T1000 (cell line): Measurements from ENCODE around the gene ERBB3.
"Not testable (repeated sequence)": the region's sequence is repeated elsewhere in the genome, so short reads cannot be mapped to it uniquely, and the experiment has no call there.

ENCODE experiments used
- DNase-seq: peaks from one replicate; lab custom pipeline; 2025; ENCODE audit warnings: mixed read lengths; lab: John Stamatoyannopoulos, UW

The ERBB3 gene

DNA sequence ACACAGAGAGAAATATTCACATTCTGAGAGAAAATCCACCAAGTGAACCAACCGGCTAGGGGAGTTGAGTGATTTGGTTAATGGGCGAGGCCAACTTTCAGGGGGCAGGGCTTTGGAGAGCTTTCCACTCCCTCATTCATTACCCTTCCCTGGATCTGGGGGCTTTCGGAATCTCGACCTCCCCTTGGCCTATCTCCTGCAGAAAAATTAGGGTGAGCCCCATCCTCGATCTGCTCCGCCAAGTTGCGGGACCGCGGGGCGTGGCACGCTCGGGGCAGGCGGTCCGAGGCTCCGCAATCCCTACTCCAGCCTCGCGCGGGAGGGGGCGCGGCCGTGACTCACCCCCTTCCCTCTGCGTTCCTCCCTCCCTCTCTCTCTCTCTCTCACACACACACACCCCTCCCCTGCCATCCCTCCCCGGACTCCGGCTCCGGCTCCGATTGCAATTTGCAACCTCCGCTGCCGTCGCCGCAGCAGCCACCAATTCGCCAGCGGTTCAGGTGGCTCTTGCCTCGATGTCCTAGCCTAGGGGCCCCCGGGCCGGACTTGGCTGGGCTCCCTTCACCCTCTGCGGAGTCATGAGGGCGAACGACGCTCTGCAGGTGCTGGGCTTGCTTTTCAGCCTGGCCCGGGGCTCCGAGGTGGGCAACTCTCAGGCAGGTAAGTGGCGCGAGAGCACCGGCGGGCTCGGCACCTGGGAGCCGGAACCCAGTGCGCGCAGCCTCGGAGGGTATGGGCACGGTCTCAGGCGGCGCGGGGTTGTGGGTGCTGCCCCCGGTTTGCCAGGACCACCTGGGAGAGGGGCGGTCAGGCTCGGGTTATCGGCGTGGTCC lies at the start of gene ERBB3:
TSS of gene ERBB3 (plus strand) at position 443 of the 833 bp plus-strand sequence. CDS start at position 579, 136 bp downstream.
- DNase-seq: peak; percentile 81

DNA sequence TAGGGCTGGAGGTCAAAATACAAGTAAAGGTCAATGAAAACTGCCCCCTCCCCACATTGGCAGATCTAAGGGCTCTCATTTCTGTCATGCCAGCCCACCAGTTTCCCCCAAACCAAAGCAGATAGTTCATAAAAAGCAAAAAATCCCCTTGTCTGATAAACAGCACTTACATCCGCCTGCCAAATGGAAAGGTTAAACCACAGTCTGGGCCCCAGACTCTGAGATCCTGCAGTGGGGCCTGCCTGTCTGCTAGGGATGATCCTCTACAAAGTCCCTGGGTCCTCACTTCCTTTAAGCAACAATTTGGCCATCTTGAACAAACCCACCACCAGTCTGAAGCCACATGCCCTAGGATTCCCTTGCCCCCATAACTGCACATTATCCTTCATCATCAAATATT lies 48.0 kb upstream of the ERBB3 start:
- no peak for DNase-seq

DNA sequence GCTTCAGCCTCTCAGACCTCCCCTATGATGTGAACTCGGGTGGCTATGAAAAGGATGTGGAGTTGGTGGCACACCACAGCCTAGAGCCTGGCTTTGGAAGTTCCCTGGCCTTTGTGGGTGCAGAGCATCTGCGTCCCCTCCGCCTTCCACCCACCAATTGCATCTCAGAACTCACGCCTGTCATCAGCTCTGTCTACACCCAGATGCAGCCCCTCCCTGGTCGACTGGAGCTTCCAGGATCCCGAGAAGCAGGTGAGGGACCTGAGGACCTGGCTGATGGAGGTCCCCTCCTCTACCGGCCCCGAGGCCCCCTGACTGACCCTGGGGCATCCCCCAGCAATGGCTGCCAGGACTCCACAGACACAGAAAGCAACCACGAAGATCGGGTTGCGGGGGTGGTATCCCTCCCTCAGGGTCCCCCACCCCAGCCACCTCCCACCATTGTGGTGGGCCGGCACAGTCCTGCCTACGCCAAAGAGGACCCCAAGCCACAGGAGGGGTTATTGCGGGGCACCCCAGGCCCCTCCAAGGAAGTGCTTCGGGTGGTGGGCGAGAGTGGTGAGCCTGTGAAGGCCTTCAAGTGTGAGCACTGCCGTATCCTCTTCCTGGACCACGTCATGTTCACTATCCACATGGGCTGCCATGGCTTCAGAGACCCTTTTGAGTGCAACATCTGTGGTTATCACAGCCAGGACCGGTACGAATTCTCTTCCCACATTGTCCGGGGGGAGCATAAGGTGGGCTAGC lies 45.2 kb upstream of the ERBB3 start:
- no peak for DNase-seq

DNA sequence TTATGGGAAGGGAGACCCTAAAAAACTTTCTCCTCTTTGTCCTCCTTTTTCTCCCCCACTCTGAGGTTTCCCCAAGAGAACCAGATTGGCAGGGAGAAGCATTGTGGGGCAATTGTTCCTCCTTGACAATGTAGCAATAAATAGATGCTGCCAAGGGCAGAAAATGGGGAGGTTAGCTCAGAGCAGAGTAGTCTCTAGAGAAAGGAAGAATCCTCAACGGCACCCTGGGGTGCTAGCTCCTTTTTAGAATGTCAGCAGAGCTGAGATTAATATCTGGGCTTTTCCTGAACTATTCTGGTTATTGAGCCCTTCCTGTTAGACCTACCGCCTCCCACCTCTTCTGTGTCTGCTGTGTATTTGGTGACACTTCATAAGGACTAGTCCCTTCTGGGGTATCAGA lies 42.8 kb upstream of the ERBB3 start:
- DNase-seq: no peak

DNA sequence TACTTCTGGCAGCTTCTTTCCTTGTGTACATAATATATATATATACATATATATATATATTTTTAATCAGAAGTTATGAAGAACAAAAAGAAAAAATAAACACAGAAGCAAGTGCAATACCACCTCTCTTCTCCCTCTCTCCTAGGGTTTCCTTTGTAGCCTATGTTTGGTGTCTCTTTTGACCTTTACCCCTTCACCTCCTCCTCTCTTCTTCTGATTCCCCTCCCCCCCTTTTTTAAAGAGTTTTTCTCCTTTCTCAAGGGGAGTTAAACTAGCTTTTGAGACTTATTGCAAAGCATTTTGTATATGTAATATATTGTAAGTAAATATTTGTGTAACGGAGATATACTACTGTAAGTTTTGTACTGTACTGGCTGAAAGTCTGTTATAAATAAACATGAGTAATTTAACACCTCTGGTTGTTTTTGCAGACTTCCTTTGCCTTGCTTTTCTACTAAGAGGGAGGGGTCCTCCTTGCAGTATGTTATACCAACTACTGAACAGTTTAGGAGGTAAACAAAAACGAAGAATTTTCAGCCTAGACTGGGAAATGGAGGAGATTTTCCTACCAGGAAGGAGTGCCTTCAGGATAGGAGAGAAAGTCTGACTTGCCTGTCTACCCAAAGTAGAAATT lies 41.8 kb upstream of the ERBB3 start:
- no peak for DNase-seq

DNA sequence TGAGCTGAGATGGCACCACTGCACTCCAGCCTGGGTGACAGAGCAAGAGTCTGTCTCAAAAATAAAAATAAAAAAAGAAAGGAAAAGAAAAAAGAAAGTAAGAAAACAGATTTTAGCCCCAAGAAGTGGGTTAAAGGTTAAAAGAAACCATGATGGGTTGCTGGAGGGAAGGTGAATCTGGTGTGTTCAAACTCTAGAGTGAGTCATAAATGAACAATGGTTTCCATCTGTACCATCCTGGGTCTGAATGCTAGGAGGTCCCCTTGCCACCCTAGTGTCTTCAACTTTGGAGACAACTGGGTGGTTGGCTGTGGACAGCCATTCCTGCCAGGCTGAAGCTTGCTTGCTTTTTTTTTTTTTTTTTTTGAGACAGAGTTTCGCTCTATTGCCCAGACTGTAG lies 39.8 kb upstream of the ERBB3 start:
- no peak for DNase-seq

DNA sequence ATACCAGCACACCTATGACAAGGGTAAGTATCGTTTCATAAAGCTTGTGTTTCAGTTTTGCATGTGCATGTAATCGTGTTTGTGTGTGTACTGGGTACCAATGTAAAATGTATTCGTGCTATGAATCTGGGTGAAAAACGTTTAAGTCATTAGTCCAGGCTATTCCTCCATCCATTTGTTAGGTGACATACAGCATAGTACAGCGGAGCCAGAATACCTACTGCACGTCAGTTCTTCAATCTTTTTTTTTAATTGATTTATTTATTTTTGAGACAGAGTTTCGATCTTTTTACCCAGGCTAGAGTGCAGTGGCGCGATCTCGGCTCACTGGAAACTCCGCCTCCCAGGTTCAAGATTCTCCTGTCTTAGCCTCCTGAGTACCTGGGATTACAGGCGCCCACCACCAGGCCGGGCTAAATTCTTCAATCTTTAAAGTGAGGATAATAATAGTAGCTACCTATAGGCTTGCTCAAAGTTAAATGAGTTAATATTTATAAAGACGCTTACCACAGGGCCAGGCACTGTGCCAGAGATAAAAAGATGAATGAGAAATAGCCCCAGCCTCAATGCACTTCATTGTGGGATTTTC lies 38.9 kb upstream of the ERBB3 start:
- DNase-seq: no peak

DNA sequence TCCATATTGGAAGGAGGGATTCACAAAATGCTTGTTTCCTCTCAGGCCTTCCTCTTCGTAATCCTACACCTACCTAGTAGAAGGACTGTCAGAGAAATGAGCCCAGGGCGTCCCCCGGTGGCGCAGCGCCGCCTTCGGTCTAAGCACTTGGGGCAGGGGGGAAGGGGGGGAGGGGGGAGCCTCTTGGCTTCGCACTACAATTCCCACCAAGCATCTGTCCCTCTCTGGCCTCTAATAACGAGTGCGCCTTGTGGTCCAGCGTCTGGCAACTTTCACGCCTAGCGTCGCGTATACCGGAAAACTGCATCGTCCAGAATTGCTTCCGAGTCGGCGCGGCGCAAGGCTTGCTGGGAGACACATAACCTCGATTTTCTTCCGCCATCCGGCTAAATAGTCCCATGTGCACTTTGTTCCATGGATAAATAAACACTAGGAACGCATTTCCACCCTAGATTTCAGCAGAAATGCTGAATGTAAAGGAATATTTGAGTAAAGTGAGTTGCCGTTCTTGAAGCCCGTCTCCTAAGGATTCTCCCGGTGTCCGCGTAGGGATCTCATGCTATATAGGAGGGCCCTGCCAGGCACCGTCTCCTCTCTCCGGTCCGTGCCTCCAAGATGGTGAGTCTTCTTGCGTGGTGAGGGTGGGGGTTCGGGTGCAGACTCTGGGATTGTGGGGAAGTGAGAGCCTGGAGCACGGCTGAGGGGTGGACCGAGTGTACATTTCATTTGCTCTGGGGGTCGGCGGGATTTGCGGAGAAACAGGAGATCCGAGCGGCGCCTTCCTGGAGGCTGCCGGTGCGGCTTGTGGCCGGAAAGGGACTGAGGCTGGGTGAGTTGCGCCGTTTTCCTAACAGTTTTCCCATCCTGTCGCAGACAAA lies 38.2 kb upstream of the ERBB3 start, which contains the start of gene RPS26:
TSS of gene RPS26 (plus strand) at position 367 of the 878 bp plus-strand sequence. CDS start at position 616, 249 bp downstream.
- DNase-seq: peak; percentile 94

DNA sequence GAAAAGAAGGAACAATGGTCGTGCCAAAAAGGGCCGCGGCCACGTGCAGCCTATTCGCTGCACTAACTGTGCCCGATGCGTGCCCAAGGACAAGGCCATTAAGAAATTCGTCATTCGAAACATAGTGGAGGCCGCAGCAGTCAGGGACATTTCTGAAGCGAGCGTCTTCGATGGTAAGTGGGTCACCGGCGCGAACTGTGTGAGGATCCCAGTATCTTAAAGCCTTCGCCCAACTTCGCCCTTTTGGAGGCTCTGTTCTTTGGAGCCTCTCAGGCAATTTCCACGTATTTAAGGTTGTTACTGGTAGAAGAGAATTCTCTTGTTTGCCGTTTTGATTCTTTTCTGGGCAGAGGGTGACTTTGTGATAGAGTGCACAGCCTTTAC lies 37.5 kb upstream of the ERBB3 start:
- DNase-seq: not testable (repeated sequence)

DNA sequence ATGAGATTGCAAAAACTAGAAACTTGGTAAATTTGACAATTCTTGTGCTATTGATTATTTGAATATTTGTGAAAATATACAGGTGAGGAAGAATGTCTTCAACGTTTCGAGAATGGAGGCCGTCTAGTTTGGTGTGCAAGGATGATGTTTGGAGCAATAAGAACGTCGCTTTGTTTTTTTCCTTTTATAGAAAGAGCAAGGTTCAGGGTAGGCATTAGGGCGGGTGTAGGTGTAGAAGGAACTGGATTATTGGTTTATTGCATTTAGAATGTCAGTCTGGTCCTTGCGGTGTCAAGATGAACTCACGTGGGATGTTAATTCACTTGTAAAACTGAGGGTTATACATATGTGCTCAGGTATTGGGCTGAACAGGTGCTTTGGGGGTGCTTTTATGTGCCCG lies 37.1 kb upstream of the ERBB3 start:
- no peak for DNase-seq

DNA sequence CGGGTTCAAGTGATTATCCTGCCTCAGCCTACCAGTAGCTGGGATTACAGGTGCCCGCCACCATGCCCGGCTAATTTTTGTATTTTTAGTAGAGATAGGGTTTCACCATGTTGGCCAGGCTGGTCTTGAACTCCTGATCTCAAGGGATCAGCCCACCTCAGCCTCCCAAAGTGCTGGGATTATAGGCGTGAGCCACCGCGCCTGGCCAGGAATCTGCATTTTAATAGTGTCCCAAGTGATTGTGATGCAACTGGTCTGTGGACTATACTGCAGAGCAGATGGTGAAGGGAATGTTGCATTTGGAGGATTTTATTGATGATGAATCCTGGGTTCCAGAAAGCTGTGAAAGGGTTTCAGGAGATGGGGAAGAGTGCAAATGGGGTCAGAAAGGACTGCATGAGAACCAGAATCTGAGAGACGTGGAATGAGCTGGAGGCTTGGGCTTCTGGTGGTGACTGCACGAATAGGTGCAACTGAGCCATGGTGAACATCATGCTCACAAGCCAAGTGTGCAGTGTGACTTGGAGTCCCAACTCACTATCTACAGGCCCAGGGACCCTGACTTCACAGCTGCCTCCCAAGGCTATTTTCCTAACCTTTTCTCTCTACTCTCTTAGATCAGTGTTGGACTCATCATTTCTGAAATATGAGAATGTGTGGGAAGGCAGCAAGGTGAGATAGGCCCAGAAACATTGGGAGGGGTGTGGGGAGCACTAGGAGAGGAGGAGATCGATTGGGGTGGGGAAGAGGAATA lies 33.8 kb upstream of the ERBB3 start:
- DNase-seq: no peak

DNA sequence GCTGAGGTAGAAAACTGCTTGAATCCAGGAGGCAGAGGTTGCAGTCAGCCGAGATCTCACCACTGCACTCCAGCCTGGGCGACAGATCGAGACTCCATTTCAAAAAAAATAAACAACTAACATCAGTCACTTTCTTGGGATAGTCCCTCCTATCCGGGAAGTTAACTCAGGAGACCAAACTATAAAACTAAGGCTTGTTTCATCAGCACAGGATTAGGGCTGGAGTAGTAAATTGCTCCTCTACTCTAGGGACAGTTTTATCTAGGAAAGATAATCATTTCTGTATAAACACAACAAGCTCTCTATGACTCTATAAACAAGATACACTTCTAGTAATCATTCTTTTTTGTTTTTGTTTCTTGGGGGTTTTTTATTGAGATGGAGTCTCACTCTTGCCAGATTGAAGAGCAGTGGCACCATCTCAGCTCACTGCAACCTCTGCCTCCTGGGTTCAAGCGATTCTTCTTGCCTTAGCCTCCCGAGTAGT lies 26.5 kb upstream of the ERBB3 start:
- DNase-seq: no peak

DNA sequence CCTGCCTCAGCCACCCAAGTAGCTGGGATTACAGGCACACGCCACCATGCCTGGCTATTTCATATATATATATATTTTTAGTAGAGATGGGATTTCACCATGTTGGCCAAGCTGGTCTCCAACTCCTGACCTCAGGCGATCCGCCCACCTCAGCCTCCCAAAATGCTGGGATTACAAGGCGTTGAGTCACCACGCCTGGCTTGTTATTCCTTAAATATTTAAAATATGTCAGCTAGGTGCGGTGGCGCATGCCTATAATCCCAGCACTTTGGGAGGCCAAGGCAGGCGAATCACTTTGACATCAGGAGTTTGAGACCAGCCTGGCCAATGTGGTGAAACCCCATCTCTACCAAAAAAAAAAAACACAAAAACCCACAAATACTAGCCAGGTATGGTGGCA lies 20.0 kb upstream of the ERBB3 start:
- not testable (repeated sequence) for DNase-seq

DNA sequence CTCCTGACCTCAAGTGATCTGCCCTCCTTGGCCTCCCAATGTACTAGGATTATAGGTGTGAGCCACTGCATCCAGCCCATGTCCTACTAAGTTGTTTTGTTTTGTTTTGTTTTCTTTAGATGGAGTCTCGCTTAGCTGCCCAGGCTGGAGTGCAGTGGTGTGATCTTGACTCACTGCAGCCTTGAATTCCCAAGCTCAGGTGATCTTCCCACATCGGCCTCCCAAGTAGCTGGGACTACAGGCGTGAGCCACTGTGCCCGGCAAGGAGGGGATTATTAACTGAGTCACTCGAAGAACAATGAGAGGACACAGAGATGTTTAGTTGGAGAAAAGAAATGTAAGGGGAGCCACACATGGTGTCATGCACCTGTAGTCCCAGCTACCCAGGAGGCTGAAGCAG lies 18.0 kb upstream of the ERBB3 start:
- no peak for DNase-seq

DNA sequence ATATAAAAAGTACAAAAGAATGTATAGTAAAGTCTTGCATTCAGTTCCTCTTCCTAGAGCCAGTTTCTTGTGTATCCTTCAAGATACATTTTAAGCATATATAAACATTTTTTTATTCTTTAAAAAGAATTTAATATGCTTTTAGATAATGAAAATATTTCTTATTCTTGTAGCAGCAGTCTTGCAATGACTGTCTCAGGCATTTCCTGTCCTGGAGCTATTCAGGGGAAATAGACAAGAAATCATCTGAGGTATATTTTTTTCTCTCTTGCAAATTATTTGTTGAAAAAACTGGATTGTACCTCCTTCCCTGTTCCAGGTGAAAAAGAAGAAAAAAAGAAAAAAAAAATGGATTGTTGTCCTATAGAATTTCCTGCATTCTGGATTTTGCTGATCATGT lies 17.0 kb upstream of the ERBB3 start:
- no peak for DNase-seq

DNA sequence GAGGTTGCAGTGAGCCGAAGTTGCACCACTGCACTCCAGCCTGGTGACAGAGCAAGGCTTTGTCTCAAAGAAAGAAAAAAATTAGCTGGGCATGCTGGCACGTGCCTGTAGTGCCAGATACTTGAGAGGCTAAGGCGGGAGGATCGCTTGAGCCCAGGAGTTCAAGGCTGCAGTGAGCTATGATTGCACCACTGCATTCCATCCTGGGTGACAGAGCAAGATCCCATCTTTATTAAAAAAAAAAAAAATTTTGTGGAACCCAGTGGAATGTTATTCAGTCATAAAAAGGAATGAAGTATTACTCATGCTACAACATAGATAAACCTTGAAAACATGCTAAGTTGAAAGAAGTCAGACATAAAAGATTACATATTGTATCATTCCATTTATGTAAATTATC lies 8.3 kb upstream of the ERBB3 start:
- DNase-seq: peak; percentile 17

DNA sequence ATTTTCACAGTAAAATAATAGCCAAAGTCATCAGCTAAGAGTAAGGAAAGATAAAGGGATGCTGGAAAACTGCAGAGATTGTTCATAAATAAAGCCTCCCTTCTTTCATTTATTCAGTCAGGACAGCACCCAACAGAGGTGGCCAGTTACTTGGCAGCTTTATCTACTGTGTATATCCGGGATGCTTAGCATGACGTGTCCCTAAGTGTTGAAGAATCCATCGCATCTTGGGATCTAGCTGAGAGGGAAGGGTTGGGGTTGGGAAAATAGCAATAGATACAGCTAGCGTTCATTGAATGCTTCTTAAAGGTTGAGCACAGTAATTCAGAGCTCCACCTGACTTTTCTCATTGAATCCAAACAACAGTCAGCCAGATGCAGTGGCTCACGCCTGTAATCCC lies 5.6 kb upstream of the ERBB3 start:
- DNase-seq: no peak

DNA sequence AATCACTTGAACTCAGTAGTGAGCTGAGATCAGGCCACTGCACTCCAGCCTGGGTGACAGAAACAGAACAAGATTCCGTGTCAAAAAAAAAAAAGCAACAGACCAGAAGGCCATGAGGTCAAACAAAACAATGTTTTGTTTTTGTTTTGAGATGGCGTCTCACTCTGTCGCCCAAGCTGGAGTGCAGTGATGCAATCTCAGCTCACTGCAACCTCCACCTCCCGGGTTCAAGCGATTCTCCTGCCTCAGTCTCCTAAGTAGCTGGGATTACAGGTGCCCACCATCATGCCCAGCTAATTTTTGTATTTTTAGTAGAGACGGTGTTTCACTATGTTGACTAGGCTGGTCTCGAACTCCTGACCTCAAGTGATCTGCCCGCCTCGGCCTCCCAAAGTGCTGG lies 2.0 kb upstream of the ERBB3 start:
- not testable (repeated sequence) for DNase-seq

DNA sequence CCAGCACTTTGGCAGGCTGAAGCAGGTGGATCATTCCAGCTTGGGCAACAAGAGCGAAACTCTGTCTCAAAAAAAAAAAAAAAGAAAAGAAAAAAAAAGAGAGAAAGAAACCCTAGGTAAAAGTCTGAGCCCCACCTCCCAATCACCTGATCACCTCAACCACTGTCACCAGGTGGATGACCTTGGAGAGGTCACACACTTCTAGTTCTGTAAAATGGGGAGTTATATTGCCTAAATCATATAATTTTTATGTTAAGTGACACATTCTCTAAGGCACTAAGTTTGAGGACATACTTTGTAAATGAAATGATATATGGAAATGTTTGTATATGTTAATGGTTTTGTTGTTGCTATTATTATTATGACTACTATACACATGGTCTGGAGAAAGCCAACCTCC lies 1.5 kb upstream of the ERBB3 start:
- no peak for DNase-seq

DNA sequence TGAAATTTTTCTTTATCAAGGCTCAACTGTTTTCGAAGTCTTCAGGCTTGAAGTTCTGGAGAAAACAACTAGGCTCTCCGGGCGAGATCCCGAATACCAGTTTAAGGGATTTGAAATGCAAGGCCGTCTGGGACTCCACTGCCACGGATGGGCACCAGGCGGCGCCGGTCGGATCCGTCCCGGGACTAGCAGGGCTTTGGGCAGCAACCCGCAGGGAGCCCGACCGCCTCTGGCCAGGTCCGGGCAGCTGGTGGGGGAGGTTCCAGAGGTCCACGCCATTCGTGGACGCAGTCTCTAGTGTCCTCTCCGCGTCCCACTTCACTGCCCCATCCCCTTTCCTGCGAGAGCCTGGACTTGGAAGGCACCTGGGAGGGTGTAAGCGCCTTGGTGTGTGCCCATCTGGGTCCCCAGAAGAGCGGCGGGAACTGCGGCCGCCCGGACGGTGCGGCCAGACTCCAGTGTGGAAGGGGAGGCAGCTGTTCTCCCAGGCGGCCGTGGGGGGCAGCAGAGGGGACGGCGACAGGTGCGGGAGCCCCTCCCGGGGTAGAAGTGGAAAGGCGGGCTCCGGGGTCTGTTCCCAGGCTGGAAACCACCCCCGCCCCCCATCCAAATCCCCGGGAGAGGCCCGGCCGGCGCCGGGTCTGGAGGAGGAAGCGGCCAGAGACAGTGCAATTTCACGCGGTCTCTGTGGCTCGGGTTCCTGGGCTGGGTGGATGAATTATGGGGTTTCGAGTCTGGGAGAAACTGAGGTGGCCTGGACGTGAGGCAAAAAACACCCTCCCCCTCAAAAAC lies 838 bp upstream of the ERBB3 start:
- DNase-seq: peak; percentile 81
